GM12874 (cell line): ENCODE measurements around the gene EVA1C.

Source experiments
- TF ChIP-seq, protein P1 (sequence below): IDR thresholded peaks from 2 replicates; pipeline ENCODE4 v1.5.1; 2011; ENCODE audit warnings: low read depth, mild to moderate bottlenecking, control low read depth, low read length, moderate library complexity; ENCODE audit not compliant: insufficient read depth

Gene EVA1C

GRCh38 chr21:32467291-32467690 lies 54.8 kb downstream of the EVA1C start:
- TF ChIP-seq, protein P1, sequence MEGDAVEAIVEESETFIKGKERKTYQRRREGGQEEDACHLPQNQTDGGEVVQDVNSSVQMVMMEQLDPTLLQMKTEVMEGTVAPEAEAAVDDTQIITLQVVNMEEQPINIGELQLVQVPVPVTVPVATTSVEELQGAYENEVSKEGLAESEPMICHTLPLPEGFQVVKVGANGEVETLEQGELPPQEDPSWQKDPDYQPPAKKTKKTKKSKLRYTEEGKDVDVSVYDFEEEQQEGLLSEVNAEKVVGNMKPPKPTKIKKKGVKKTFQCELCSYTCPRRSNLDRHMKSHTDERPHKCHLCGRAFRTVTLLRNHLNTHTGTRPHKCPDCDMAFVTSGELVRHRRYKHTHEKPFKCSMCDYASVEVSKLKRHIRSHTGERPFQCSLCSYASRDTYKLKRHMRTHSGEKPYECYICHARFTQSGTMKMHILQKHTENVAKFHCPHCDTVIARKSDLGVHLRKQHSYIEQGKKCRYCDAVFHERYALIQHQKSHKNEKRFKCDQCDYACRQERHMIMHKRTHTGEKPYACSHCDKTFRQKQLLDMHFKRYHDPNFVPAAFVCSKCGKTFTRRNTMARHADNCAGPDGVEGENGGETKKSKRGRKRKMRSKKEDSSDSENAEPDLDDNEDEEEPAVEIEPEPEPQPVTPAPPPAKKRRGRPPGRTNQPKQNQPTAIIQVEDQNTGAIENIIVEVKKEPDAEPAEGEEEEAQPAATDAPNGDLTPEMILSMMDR = no peak

GRCh38 chr21:32468681-32469111 lies 56.2 kb downstream of the EVA1C start:
- TF ChIP-seq, protein P1 = no peak

- TF ChIP-seq, protein P1 = no peak
These were observed 57.1 kb downstream of the EVA1C start for GRCh38 chr21:32469628-32470027.

DNA sequence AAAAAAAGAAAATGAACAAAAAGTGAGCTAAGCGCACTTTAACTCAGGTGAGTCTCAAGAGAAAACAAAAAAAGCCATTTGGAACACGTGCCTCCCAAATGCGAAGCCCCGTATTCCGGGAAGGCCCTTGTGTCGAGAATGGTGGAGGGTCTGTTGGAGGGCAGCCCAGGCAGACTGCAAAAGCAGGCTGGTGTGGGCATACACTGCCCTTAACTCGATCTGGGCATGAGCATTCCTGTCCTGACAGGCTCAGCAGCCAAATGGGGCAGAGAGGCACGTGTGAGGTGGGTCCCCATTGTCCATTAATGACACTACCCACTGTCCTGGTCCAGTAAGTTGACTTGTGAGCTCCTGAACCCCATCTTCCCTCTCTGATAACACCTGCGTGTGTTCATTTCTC lies 57.7 kb downstream of the EVA1C start:
- TF ChIP-seq, protein P1 = no peak

- TF ChIP-seq, protein P1 = no peak
These were observed 60.6 kb downstream of the EVA1C start for GRCh38 chr21:32472890-32473765.

GRCh38 chr21:32474179-32475059 lies 61.9 kb downstream of the EVA1C start:
- TF ChIP-seq, protein P1 = no peak

DNA sequence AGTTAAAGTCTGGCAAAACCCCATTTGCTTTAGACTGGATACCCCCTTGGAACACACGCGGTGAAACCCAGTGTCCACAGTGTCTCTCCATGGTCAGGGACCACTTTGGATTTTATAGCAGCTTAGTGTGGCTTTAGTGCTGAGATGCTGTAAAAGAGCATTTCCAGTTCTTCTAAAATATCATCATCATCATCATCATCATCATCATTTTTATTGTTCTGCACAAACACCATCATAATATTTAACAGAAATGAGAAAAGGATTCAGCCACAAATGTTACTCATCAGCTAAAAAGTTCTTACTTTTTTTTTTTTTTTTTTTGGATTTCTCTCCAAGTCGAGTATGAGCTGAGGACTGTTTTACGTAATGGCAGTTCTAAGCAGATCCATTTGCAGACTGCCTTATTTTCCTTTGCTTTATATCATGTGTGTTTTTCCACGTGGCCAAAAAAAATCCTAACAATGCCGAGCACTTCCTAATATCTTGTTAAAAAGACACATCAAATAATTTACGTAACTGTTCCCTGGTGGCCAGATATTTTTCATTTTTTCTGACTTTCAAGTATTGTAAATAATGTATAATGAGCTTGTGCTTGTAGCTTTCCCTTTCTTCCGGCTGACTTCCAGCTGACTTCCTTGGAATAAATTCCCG lies 62.8 kb downstream of the EVA1C start:
- TF ChIP-seq, protein P1 = no peak
